ENCODE data around the gene NFIB.

Gene NFIB

DNA sequence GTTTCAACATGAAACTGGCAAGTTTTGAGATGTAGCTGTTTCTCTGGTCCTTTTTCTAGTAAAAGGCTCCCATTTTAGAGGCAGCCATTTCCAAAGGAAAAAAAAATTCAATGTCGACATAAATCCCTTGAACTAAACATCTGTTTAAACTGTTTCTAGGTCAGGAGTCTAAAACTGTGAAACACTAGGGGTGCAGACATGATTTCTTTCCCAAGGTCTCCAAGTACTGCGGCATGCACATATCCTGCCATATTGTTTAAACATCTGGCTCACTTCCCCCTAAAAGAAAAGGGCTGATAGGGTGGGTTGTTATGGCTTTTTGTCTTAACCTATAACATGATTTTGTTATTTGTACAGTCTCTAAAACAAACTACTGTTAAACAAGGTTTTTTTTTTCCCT is 51.1 kb downstream of the NFIB start:
- TF ChIP-seq TAF1 (IDR thresholded peaks at IDR 0.05; ENCODE audit: low read depth, low read length) (no peak), POLR2AphosphoS5 (IDR thresholded peaks at IDR 0.05; ENCODE audit: low read depth, low read length) (no peak), SPI1 (IDR thresholded peaks at IDR 0.05; ENCODE audit: low read depth, low read length) (no peak), PAX5 (IDR thresholded peaks at IDR 0.05; ENCODE audit: insufficient read depth, low read length, severe bottlenecking) (no peak), POU2F2 (IDR thresholded peaks at IDR 0.05; ENCODE audit: low read depth, low read length) (no peak), POLR2A (IDR thresholded peaks at IDR 0.05; ENCODE audit: low read depth, low read length) (no peak)
- no peak for FAIRE-seq
- DNase-seq (ENCODE audit: insufficient read length, low spot score) = no peak

- DNase-seq (ENCODE audit: insufficient read length, low spot score) (no peak), FAIRE-seq (no peak)
- TF ChIP-seq POLR2A (IDR thresholded peaks at IDR 0.05; ENCODE audit: low read depth, low read length) = no peak
- TF ChIP-seq SPI1 (IDR thresholded peaks at IDR 0.05; ENCODE audit: low read depth, low read length) = no peak
- no peak for TF ChIP-seq POU2F2 (IDR thresholded peaks at IDR 0.05; ENCODE audit: low read depth, low read length)
- no peak for TF ChIP-seq PAX5 (IDR thresholded peaks at IDR 0.05; ENCODE audit: insufficient read depth, low read length, severe bottlenecking)
- no peak for TF ChIP-seq POLR2AphosphoS5 (IDR thresholded peaks at IDR 0.05; ENCODE audit: low read depth, low read length)
- TF ChIP-seq TAF1 (IDR thresholded peaks at IDR 0.05; ENCODE audit: low read depth, low read length) = no peak
Observed at GRCh38 chr9:14261616-14262015, 52.3 kb downstream of the NFIB start.

GRCh38 chr9:14260101-14260500 is 53.8 kb downstream of the NFIB start:
- TF ChIP-seq PAX5 (IDR thresholded peaks at IDR 0.05; ENCODE audit: insufficient read depth, low read length, severe bottlenecking) = no peak
- TF ChIP-seq POLR2AphosphoS5 (IDR thresholded peaks at IDR 0.05; ENCODE audit: low read depth, low read length) = no peak
- FAIRE-seq = no peak
- DNase-seq (ENCODE audit: insufficient read length, low spot score) = no peak

DNA sequence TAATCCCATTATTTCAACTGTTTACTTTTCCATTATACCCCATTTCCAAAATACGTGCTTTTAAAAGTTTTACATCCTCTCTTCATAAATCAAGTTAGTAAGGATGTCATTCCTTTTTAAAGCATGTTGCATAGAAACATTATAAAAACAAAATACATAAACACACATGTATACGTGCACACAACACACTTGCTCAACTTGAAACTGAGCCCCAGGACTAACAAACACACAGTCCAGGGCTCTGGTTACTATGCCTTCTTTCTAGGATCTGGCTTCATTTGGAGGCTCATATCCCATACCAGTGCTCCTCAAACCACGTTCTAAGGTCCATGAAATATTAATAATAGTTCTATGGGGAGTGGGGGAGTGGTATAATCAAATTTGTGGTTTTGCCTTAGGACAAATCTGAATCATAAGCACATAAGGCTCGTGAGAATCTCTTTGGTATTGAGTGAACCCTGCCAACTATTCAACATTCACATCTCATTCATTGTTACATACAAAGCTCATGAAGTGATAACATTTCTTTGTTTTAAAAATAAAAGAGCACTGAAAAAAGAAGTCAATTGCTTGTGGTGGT is 55.2 kb downstream of the NFIB start:
- DNase-seq (ENCODE audit: insufficient read length, low spot score) (no peak), FAIRE-seq (no peak)
- TF ChIP-seq PAX5 (IDR thresholded peaks at IDR 0.05; ENCODE audit: insufficient read depth, low read length, severe bottlenecking) = no peak
- no peak for TF ChIP-seq POLR2A (IDR thresholded peaks at IDR 0.05; ENCODE audit: low read depth, low read length)
- no peak for TF ChIP-seq POU2F2 (IDR thresholded peaks at IDR 0.05; ENCODE audit: low read depth, low read length)
- TF ChIP-seq SPI1 (IDR thresholded peaks at IDR 0.05; ENCODE audit: low read depth, low read length) = no peak
- no peak for TF ChIP-seq POLR2AphosphoS5 (IDR thresholded peaks at IDR 0.05; ENCODE audit: low read depth, low read length)
- TF ChIP-seq TAF1 (IDR thresholded peaks at IDR 0.05; ENCODE audit: low read depth, low read length) = no peak

DNA sequence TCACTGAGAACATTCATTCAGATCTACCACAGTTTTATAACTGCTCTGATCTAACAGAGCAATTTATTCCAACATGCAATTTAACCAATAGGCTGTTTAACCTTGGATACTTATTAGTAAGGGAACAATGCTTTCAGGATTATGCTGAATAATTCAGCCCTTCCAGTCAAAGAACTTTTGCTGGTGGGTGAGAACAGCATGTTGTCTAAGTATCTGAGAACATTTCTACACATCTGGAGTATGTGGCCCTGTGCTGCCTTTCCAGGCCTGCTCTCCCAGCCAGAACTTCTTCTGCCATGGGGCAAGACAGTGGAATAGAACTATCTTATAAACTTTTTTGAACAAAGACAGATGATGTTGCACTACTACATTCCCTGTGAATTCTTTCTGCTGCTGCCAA is 55.8 kb downstream of the NFIB start:
- FAIRE-seq (no peak), DNase-seq (ENCODE audit: insufficient read length, low spot score) (no peak)
- TF ChIP-seq SPI1 (IDR thresholded peaks at IDR 0.05; ENCODE audit: low read depth, low read length) = no peak
- no peak for TF ChIP-seq TAF1 (IDR thresholded peaks at IDR 0.05; ENCODE audit: low read depth, low read length)
- TF ChIP-seq POLR2A (IDR thresholded peaks at IDR 0.05; ENCODE audit: low read depth, low read length) = no peak
- no peak for TF ChIP-seq PAX5 (IDR thresholded peaks at IDR 0.05; ENCODE audit: insufficient read depth, low read length, severe bottlenecking)
- no peak for TF ChIP-seq POU2F2 (IDR thresholded peaks at IDR 0.05; ENCODE audit: low read depth, low read length)
- no peak for TF ChIP-seq POLR2AphosphoS5 (IDR thresholded peaks at IDR 0.05; ENCODE audit: low read depth, low read length)

- DNase-seq (ENCODE audit: insufficient read length, low spot score) (no peak), FAIRE-seq (no peak)
- TF ChIP-seq PAX5 (IDR thresholded peaks at IDR 0.05; ENCODE audit: insufficient read depth, low read length, severe bottlenecking) (no peak), POU2F2 (IDR thresholded peaks at IDR 0.05; ENCODE audit: low read depth, low read length) (no peak), POLR2AphosphoS5 (IDR thresholded peaks at IDR 0.05; ENCODE audit: low read depth, low read length) (no peak), TAF1 (IDR thresholded peaks at IDR 0.05; ENCODE audit: low read depth, low read length) (no peak), POLR2A (IDR thresholded peaks at IDR 0.05; ENCODE audit: low read depth, low read length) (no peak), SPI1 (IDR thresholded peaks at IDR 0.05; ENCODE audit: low read depth, low read length) (no peak)
Observed at GRCh38 chr9:14256588-14256987, 57.4 kb downstream of the NFIB start.

DNA sequence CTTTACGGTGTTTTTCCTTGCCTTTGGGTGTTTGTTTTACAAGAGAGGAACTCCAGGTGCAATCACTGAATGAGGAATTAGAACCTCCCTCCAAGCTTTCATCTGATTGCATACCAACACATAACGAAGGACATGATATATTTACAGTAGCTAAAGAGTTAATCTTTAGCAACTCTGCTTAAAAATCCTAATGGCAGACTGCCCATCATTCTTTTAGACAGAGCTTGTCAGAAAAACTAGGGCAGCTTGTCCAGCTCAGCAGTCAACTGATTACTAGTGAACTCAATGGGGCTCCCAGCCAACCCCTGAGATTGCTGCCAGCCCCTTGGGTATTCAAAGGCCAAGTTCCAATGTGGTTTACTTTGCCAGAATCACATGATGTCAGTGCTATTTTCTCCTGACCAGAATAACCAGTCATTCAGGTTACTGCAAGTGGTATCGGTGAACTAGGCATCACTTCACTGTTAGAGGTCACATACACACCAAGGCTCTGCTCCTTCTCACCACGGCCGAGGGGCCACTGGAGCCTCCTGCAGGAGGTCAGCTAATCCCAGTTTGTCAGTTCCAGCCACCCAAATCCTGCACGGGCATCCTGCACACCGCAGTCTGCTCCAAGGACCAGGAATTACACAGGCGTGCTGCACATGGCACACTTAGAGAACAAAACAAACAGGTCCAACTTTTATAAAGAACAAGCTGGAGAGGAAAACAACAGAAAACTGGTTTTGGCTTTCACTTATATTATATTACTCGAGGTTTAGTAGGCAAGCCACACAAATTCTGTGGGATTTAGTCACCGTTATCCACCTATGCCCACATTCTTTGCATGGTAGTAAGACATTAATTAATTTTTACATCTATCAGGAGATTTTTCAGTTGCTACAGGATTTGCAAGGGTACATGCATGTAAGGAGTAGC is 62.5 kb downstream of the NFIB start:
- no peak for FAIRE-seq
- TF ChIP-seq POLR2AphosphoS5 (IDR thresholded peaks at IDR 0.05; ENCODE audit: low read depth, low read length) = no peak
- no peak for TF ChIP-seq PAX5 (IDR thresholded peaks at IDR 0.05; ENCODE audit: insufficient read depth, low read length, severe bottlenecking)
- no peak for TF ChIP-seq SPI1 (IDR thresholded peaks at IDR 0.05; ENCODE audit: low read depth, low read length)
- no peak for TF ChIP-seq TAF1 (IDR thresholded peaks at IDR 0.05; ENCODE audit: low read depth, low read length)
- TF ChIP-seq POLR2A (IDR thresholded peaks at IDR 0.05; ENCODE audit: low read depth, low read length) = no peak
- no peak for TF ChIP-seq POU2F2 (IDR thresholded peaks at IDR 0.05; ENCODE audit: low read depth, low read length)
- no peak for DNase-seq (ENCODE audit: insufficient read length, low spot score)

- no peak for DNase-seq (ENCODE audit: insufficient read length, low spot score)
- FAIRE-seq = no peak
- TF ChIP-seq POLR2A (IDR thresholded peaks at IDR 0.05; ENCODE audit: low read depth, low read length) (no peak), POLR2AphosphoS5 (IDR thresholded peaks at IDR 0.05; ENCODE audit: low read depth, low read length) (no peak)
Observed at GRCh38 chr9:14250794-14251153, 63.2 kb downstream of the NFIB start.

GRCh38 chr9:14249527-14249926 is 64.4 kb downstream of the NFIB start:
- DNase-seq (ENCODE audit: insufficient read length, low spot score) = no peak
- TF ChIP-seq POLR2A (IDR thresholded peaks at IDR 0.05; ENCODE audit: low read depth, low read length) (no peak), POU2F2 (IDR thresholded peaks at IDR 0.05; ENCODE audit: low read depth, low read length) (no peak), TAF1 (IDR thresholded peaks at IDR 0.05; ENCODE audit: low read depth, low read length) (no peak), SPI1 (IDR thresholded peaks at IDR 0.05; ENCODE audit: low read depth, low read length) (no peak), PAX5 (IDR thresholded peaks at IDR 0.05; ENCODE audit: insufficient read depth, low read length, severe bottlenecking) (no peak), POLR2AphosphoS5 (IDR thresholded peaks at IDR 0.05; ENCODE audit: low read depth, low read length) (no peak)
- no peak for FAIRE-seq

DNA sequence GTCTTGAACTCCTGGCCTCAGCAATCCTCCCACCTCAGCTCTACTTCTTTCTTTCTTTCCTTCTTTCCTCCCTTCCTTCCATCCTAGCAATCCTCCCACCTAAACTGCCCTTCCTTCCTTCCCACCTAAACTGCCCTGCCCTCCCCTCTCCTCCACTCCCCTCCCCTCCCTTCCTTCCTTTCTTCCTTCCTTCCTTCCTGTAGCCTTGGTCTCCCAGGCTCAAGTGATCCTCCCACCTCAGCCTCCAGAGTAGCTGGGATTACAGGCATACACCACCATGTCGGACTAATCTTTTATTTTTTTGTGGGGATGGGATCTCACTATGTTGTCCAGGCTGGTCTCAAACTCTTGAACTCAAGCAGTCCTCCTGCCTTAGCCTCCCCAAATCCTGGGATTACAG is 65.8 kb downstream of the NFIB start:
- TF ChIP-seq TAF1 (IDR thresholded peaks at IDR 0.05; ENCODE audit: low read depth, low read length) (no peak), SPI1 (IDR thresholded peaks at IDR 0.05; ENCODE audit: low read depth, low read length) (no peak), POLR2AphosphoS5 (IDR thresholded peaks at IDR 0.05; ENCODE audit: low read depth, low read length) (no peak), PAX5 (IDR thresholded peaks at IDR 0.05; ENCODE audit: insufficient read depth, low read length, severe bottlenecking) (no peak), POU2F2 (IDR thresholded peaks at IDR 0.05; ENCODE audit: low read depth, low read length) (no peak), POLR2A (IDR thresholded peaks at IDR 0.05; ENCODE audit: low read depth, low read length) (no peak)
- no peak for DNase-seq (ENCODE audit: insufficient read length, low spot score)
- FAIRE-seq = no peak
